Lower lobe of right lung (tissue), 2 donors: Measurements from ENCODE around the gene ANKRD11. TPM values are rescaled to one million over a fixed set of nuclear protein-coding genes. Genes with fewer than 3 reads are reported as not detected.

Experiments used
- ATAC-seq, 2 donors: fragments of 200-7000 bp; cut with Tn5 transposase; one replicate each; pipeline ENCODE4 v1.9.1; 2020 to 2022; ENCODE audit warnings: mild to moderate bottlenecking in 2 of 2, moderate library complexity in 2 of 2
- DNase-seq: peaks from one replicate; pipeline ENCODE4 v3.0.0-alpha.2; 2020
- H3K27ac ChIP-seq: fragments of 200-600 bp; one replicate; pipeline ENCODE4 v1.8.0; 2022
- H3K27me3 ChIP-seq: fragments of 200-600 bp; one replicate; pipeline ENCODE4 v1.8.0; 2022; ENCODE audit warnings: low read depth
- H3K36me3 ChIP-seq: fragments of 200-600 bp; one replicate; pipeline ENCODE4 v1.8.0; 2022; ENCODE audit warnings: mild to moderate bottlenecking
- H3K4me1 ChIP-seq: fragments of 200-600 bp; one replicate; pipeline ENCODE4 v1.8.0; 2022
- H3K4me3 ChIP-seq: fragments of 200-600 bp; one replicate; pipeline ENCODE4 v1.8.0; 2022; ENCODE audit warnings: mild to moderate bottlenecking
- H3K9me3 ChIP-seq: fragments of 200-600 bp; one replicate; pipeline ENCODE4 v1.8.0; 2022
- CTCF ChIP-seq: fragments of 200-600 bp; IDR thresholded peaks from one replicate; pipeline ENCODE4 v1.8.0; 2022; ENCODE audit warnings: antibody characterized with exemption, mild to moderate bottlenecking
- intact Hi-C: fragments of 100-400 bp; cut with DNase I; formaldehyde crosslinking; loops from one replicate; pipeline ENCODE4 v1.11.0; 2022
- total RNA-seq: library from RNA; stranded (reverse); fragmentation: NEBNext Ultra II Directional; extraction: Animal tissue kit (Norgen Biotek cat#: 25700); gene quantifications from one replicate; pipeline ENCODE4 v1.2.1, GENCODE V29; 2021
- donor health status: DM: no; HTN: yes; CAD: no; lungs with severe emphysema.

The ANKRD11 gene
- total RNA-seq, 1 donor from 2014 or later: 127 TPM

- H3K27ac ChIP-seq: no peak overlapping the region
- H3K36me3 ChIP-seq: no peaks in the 10 kb centered on the region
- no peaks in the 10 kb centered on the region for H3K27me3 ChIP-seq
- intact Hi-C loops: no loop called here
- TF ChIP-seq CTCF: no peak
- DNase-seq: no peak
- no peak for ATAC-seq
- no peak overlapping the region for H3K4me3 ChIP-seq
- no peaks in the 10 kb centered on the region for H3K9me3 ChIP-seq
- peaks cover 98% of the 10 kb centered on the region for H3K4me1 ChIP-seq
Measured at GRCh38 chr16:89484041-89484501, 6.3 kb downstream of the ANKRD11 start.

GRCh38 chr16:89482817-89483205, 7.5 kb downstream of the ANKRD11 start:
- Histone ChIP-seq H3K9me3 (no peaks in the 10 kb centered on the region), H3K4me3 (no peak overlapping the region), H3K4me1 (peaks cover 99% of the 10 kb centered on the region), H3K27me3 (no peaks in the 10 kb centered on the region), H3K36me3 (no peaks in the 10 kb centered on the region), H3K27ac (no peak overlapping the region)
- ATAC-seq (no peak), DNase-seq (no peak)
- TF ChIP-seq CTCF: no peak
- intact Hi-C loops: no loop called here

GRCh38 chr16:89482150-89482816, 8.1 kb downstream of the ANKRD11 start:
- Histone ChIP-seq H3K9me3 (no peaks in the 10 kb centered on the region), H3K27ac (no peak overlapping the region), H3K27me3 (no peaks in the 10 kb centered on the region), H3K4me1 (peaks cover 99% of the 10 kb centered on the region), H3K4me3 (no peak overlapping the region), H3K36me3 (no peaks in the 10 kb centered on the region)
- DNase-seq (no peak), ATAC-seq (peak in 1 of 2 donors; percentile 16)
- no peak for TF ChIP-seq CTCF
- intact Hi-C loops: no loop called here

GRCh38 chr16:89481356-89481955, 8.9 kb downstream of the ANKRD11 start:
- DNase-seq (no peak), ATAC-seq (no peak)
- no peak for TF ChIP-seq CTCF
- peaks cover 97% of the 10 kb centered on the region for H3K4me1 ChIP-seq
- no peak overlapping the region for H3K27ac ChIP-seq
- intact Hi-C loops: no loop called here
- H3K27me3 ChIP-seq: no peaks in the 10 kb centered on the region
- no peak overlapping the region for H3K4me3 ChIP-seq
- H3K36me3 ChIP-seq: no peaks in the 10 kb centered on the region
- H3K9me3 ChIP-seq: no peaks in the 10 kb centered on the region

GRCh38 chr16:89478576-89479221, 11.7 kb downstream of the ANKRD11 start:
- intact Hi-C loops: no loop called here
- no peaks in the 10 kb centered on the region for H3K27me3 ChIP-seq
- H3K9me3 ChIP-seq: no peaks in the 10 kb centered on the region
- no peak overlapping the region for H3K4me3 ChIP-seq
- H3K4me1 ChIP-seq: peaks cover 97% of the 10 kb centered on the region
- ATAC-seq (peak in 1 of 2 donors; percentile 42), DNase-seq (no peak)
- H3K36me3 ChIP-seq: no peaks in the 10 kb centered on the region
- TF ChIP-seq CTCF: no peak
- no peak overlapping the region for H3K27ac ChIP-seq
